Myocyte (in vitro differentiated cells): ENCODE measurements around the gene PHLPP2. TPM values are rescaled to one million over a fixed set of nuclear protein-coding genes. Genes with fewer than 3 reads are reported as not detected.

Source experiments
- DNase-seq: peaks from one replicate; pipeline ENCODE4 v3.0.0-alpha.2; 2012; ENCODE audit warnings: low read depth
- polyA plus RNA-seq: library from polyadenylated mRNA; unstranded; fragments of >200 nt; gene quantifications from one replicate; pipeline ENCODE4 v1.2.1, GENCODE V29; 2012; ENCODE audit warnings: missing spikeins
- total RNA-seq: library from RNA; depleted of rRNA; stranded (reverse); fragments of >200 nt; gene quantifications from 2 replicates; pipeline ENCODE4 v1.2.3, GENCODE V29; 2014

PHLPP2 gene, protein sequence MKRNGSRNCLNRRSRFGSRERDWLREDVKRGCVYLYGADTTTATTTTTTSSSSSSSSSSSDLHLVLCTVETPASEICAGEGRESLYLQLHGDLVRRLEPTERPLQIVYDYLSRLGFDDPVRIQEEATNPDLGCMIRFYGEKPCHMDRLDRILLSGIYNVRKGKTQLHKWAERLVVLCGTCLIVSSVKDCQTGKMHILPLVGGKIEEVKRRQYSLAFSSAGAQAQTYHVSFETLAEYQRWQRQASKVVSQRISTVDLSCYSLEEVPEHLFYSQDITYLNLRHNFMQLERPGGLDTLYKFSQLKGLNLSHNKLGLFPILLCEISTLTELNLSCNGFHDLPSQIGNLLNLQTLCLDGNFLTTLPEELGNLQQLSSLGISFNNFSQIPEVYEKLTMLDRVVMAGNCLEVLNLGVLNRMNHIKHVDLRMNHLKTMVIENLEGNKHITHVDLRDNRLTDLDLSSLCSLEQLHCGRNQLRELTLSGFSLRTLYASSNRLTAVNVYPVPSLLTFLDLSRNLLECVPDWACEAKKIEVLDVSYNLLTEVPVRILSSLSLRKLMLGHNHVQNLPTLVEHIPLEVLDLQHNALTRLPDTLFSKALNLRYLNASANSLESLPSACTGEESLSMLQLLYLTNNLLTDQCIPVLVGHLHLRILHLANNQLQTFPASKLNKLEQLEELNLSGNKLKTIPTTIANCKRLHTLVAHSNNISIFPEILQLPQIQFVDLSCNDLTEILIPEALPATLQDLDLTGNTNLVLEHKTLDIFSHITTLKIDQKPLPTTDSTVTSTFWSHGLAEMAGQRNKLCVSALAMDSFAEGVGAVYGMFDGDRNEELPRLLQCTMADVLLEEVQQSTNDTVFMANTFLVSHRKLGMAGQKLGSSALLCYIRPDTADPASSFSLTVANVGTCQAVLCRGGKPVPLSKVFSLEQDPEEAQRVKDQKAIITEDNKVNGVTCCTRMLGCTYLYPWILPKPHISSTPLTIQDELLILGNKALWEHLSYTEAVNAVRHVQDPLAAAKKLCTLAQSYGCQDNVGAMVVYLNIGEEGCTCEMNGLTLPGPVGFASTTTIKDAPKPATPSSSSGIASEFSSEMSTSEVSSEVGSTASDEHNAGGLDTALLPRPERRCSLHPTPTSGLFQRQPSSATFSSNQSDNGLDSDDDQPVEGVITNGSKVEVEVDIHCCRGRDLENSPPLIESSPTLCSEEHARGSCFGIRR (N-terminal part only)
- 6.9 and 9.1 TPM in 2 replicates for total RNA-seq
- 4.3 TPM for polyA plus RNA-seq

DNA sequence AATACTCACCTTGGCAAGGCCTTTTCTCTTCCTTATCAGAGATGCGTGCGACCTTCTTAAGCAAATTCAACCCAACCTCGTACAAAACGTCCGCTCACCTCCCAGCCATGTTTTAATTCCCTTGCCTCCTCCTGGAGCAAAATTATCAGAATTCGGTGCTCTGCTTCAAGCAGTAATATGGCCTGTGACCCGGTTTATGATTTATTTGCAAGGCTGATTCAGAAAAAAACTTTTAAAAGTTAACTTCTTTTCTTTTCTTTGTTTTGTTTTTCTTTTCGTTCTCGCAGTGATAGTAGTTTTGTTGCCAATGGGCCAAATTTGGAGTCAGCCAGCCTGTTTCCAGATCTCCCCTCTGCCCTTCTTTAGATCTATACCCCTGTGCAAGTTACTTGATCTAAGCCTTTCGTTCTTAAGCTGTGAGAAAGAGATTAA is at the start of gene PHLPP2:
Gene PHLPP2, minus strand, starts transcription at position 382 of the 432 bp plus-strand sequence. CDS start 9,906 bp downstream, outside the sequence.
- no peak for DNase-seq

DNA sequence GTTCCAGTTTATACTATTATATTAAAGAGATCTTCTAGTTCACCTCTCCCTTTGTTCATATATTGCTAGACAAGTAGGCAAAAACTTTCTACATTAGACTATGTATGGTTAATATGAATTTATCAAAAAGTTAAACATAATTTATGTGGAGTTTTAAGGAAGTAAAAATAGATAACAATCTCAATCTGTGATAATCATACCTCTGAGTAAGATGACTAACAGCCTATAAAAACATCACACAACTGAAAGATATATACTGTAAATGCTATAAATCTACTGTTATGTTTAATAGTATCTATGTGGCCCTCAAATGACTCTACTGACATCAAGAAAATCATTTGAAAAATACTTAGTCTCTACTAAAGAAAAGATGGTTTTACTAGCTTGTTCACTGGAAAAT is 47.1 kb upstream of the PHLPP2 start:
- DNase-seq = no peak

DNA sequence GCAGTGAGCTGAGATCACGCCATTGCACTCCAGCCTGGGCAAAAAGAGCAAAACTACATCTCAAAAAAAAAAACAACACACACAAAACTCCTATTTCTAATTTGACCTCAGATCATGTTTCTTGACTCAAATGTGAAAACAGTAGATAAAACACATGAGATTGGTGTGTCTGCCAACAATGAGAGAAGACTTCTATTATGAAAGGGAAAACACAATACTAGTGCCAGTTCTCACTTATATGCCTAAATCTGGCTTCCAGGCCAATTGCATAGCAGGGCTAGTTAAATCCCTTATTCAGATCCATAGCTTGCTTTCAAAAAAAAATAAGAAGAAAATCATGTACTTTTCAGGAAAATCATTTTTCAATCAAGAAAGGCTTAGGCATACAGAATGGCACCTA is 44.7 kb upstream of the PHLPP2 start:
- no peak for DNase-seq

DNA sequence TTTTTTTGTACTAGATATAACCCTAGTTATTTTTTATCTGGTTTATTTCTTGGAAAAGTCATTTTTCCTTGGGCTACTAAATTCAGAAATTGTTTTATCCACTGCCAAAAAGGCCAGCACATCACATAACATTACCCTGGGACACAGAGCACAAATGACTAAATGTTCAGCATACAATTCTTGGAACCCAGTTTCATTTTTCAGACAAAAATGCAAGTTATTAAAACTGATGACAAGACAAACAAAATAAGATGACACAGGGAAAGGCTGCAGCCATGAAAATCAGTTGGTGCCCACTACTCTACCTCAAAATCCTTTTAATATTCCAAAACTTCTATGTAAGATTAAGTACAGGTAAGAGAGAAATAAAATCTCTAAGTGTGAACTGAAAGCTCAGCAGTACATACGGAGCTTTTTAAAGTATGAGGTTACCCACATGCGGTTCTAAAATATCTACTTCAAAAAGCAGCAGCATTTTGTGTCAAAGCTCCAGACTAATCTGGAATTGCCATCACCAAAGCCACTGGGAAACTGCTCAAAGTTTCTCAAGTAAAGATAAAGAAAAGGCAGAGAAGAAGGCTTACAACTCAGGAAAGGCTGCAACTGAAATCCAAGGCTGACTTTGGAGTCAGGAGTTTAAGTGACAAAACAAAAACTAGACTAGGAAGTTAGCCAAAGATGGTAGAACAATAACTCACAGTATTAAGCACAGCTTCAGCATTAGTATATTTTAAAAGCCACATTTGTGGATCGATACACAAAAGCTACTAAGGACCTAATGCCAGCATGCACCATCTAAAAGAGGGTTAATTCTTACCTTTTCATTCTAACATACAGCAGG is 42.8 kb upstream of the PHLPP2 start:
- DNase-seq = no peak

DNA sequence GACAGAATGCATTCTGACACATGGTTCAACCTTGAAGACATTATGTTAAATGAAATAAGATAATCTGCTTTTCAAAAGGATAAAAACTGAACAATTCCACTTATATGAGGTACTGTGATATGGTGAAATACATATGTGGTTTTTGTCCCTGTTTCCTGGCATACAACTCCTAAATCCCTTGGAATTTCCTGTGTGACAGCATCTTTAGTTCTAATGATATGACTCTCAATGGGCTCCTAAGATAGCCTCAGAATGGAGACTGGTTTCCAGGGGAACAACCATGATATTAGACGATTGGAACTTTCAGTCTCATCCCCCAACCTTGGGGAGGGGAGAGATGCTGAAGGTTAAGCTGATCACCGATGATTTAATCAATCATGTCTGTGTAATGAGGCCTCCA is 37.7 kb upstream of the PHLPP2 start:
- DNase-seq = no peak

DNA sequence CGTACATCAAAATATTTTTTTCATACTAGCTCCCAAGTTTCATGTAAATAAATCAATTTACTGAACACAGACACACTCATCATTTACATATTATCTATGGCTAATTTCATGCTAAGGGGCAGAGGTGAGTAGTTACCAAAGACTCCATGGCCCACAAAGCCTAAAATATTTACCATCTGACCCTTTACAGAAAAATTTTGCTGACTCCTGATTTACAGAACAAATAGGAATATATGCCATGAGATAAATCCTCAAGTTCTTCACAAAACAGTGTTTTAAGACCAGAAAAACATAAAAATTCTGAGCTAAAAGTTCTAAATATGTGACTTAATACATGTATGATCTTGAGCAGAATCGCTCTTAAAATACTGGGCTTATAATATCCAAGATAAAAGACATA is 36.6 kb upstream of the PHLPP2 start:
- DNase-seq = no peak

DNA sequence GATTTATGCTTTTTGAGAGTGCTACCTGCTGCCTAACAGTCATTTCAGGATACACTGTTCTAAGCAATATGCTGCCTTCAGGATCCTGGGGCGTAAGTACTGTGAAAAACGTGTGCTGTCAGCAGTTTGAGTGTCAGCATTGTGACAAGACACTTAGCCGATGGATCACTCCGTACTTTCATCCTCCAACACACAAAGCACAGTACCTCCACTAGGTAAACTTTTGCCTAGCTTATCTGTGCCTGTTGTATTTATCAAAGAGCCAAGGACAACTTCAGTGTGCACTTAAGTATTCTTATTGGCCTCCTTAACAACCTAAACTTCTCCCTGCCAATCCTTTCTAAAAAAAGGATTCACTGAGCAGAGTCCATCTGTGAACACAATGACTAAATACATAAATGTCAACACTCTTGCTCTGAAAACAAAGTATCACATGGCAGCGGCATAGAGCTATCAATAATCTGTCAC is 33.8 kb upstream of the PHLPP2 start:
- DNase-seq = no peak

DNA sequence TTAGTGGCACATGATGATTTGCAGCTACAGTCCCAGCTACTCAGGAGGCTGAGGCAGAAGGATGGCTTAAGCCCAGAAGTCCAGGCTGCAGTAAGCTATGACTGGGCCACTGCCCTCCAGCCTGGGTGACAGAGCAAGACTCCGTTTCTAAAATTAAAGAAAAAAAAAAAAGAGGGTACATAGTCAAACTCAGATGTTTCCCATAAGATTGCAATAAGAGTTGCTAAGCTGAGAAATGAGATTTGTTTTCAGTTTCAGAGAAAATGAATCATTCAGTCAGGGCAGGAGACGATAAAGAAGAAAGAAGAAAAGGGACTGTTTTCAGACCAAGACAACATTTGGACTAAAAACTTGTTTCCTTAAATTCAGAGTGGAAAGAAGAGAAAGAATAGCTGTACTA is 30.2 kb upstream of the PHLPP2 start:
- DNase-seq = no peak

DNA sequence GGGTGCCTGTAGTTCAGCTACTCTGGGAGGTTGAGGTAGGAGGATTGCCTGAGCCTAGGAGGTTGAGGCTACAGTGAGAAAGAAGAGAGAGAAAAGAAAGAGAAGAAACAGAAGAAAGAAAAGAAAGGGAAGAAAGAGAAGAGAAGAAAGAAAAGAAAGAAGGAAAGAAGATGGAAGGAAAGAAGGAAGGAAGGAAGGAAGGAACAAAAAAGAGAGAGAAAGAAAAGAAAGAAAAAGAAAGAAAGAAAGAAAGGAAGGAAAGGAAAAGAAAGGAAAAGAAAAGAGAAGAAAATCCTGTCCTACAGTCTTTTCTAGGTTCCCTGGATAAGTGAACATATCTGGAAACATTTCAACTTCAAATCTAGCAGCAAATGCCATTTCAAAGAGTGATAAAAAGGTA is 29.6 kb upstream of the PHLPP2 start:
- no peak for DNase-seq

DNA sequence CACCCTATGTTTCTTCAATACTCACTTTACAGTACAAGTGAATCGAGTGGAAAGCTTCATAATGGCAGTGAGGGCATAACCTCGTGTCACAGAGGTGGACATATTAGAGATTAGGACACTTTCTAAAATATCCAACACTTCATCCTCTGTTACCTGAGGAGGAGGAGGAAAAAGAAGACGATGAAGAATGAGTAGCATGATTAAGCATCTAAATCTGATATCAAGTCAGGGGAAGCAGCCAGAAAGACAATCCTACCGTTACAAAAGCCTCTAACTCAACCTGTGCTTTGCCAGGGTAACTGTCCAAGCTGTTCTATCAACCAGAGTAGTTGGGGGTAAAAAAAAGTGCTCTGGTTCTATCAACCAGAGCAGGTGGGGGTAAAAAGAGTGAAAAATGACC is 23.7 kb upstream of the PHLPP2 start:
- DNase-seq = no peak

DNA sequence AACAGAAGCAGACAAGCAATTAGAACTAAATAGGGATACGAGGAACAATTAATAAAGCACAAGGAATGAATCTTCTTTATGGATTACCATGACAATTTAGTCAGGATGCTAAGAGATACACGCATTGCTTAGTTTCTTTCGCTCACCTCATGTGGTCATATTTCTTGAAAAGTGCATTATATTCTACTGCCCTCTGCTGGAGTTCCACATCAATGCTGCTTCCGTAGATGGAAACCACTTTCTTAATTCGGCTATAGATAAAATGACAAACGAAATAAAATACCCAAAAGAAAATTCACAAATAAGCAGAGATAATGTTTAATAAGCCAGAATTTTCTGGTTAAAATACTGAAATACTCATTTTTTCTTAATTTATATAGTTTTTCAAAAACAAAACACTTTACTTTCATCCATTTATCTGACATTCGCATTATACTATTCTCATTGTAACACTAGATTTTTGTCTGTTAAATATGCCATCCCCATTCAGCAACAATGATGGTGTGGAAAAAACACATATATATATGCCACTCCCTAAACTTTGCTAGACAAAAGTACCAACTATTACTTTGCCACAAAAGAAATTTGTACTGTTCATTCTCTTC is 22.0 kb upstream of the PHLPP2 start:
- peak; percentile 42 for DNase-seq

DNA sequence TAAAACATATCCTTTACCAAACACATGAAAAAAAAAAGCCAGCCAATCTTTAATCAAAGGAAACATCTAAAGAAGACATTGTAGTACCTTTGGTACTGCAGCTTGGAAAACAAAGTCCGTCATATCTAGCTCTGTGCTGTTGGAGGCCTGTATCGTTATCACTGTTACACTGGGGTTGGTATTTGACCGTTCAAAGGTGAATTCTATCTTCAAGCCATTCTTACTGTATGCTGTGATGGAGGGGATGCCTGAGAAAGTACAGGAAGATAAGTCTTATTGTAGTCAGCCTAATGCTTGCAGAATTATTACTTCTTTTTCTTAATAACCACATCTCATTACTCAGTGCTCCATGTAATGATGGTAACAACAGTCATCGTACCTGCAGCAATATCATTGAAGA is 14.4 kb upstream of the PHLPP2 start:
- DNase-seq = no peak

DNA sequence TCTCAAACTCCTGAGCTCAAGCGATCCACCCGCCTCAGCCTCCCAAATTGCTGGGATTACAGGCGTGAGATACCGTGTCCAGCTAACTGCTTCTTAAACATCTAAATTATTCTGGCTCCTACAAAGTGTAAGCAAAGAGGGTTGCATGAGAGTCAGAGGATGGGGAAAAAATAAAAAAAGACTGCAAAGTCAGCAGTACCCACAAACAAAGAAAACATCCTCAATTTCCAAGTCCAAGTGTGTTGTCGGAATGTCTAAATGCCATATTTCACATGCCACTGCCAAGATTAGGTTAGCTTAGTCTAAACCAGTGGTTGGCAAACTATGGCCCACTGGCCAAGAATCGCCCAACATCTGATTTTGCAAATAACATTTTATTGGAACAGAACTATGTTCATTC is 13.0 kb upstream of the PHLPP2 start:
- DNase-seq = no peak

DNA sequence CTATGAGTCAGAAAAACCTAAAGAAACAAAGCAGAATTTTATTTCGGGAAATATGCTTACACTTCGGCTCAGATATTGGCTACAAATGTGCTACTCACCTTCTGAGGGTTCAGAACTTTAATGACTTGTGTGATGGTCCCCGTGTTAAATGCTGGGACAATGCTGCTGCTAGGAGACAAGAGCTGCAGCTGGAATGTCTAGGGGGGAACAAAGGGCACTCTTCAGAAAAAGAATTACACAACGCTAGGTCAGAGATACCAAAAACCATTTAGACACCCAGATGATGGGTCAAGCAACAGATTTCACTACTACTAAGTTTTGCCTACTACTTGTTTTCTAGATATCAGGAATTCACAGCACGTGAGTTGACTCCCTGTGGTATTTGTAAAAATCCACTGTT is 10.0 kb upstream of the PHLPP2 start:
- DNase-seq = no peak

DNA sequence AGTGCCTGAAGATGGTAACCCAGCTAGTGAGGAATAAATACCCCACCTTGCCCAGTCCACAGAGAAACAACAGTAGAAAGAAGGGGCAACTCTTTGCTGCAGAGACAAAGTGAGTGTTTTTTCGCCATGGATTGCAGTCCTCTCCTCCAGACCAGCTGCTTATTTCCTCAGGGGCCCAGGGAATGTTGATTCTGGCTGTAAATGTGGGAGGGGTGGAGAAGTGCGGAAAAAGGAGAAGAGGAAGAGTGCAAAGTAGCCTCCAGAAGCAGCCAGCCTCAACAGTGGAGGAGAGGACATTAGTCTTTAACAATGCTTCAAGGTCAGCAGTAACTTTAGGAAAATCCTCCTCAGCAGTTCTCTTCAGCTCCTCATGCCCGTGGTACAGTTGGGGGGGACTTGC is 8.1 kb upstream of the PHLPP2 start:
- DNase-seq = no peak

DNA sequence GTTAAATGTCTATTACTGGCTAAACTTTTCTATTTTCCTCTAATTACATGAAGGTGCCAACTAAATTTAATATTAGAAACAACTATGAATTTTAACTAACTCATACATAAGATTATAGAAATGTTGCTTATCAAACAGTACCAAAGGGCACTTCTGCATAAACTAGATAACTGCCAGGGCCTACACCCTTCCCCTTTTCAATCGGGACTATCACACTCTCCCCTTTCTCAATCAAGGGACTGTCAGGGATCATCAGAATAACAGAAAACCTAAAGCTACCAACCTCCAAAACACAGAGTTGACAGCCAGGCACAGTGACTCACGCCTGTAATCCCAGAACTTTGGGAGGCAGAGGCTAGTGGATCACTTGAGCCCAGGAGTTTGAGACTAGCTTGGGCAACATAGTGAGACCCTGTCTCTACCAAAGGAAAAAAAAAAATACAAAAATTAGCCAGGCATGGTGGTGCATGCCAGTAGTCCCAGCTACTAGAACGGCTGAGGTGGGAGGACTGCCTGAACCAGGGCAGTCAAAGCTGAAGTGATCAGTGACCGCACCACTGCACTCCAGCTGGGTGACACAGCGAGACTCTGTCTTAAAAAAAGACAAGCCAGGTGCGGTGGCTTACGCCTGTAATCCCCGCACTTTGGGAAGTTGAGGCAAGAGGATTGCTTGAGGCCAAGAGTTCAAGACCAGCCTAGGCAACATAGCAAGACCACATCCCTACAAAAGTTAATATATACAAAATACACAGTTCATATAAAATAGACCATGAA is 3.2 kb upstream of the PHLPP2 start:
- DNase-seq = peak; percentile 26

DNA sequence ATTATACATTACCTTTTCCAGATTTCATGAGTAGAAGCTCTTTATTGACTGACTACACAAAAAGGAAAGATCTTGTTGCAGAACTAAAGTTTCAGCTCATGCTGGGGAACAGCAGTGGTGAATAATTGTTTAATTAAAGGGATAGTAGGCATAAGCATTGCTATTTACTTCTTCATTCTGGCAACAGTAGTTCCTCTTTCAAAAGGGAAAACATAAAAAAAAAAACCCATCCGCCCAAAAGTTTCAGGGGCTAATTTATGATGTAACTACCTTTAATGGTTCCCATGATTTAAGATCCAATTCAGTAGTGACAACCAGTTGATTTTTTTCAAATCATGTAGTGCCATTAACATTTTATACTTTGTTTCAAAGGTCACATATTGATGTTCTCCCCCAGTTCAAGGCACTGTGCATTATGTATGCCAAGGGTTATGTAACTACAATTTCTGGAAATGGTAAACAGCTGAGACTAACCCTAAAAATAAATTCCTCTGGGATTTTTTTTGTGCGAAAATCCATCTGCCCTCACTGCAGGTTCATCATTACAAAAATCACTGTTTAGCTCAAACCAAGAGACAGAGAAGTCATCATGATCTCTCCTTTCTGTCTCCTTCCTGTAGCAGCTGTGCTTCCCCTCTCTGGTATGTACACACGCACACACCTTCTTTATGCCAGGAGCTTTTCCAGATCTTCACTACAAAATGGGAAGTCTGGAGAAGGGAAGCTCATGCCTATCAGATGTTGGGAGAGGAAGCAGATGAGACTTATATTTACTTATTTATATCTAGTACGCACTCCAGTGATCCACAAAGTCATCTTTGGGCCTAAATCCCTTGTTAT is 2.2 kb upstream of the PHLPP2 start:
- DNase-seq = peak; percentile 11

DNA sequence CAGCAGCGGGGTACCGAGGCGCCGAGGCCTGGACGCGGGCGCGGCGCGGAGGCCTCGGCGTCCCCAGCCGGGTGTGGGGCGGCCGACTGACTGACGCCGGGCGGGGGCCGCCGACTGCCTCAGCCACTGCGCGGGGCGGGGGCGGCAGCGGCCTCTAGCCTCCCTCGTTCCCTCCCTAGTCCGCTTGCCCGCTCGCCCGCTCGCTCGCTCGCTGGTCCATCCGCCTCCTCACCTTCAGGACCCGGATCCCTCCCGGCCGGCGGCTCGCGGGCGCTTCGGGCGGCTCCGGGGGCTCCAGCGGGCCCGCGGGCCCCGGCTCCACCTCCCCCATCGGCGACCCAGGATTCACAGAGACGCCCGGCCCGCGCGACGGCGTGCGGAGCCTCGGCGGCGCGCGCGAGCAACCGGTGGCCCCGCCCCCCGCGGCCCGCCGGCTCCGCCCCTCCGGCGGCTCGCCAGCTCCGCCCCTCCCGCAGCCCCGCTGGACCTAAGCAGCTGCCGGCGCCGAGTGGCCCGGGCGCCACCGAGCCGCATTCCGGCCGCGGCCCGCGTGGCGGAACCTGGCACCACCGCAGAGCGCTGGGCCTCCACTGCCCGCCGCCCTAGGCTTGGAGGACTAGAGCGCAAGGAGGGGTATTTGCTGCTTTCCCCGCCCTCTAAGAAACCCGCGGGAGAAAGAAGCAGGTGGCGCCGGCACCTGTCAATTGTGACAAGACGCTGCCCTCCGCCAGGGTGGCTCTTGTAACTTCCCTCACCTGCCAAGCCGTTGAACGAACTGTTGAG is 773 bp downstream of the PHLPP2 start:
- peak; percentile 77 for DNase-seq
